ENCODE data around the gene ARMC7. TPM values are rescaled to one million over a fixed set of nuclear protein-coding genes. Genes with fewer than 3 reads are reported as not detected.
A peak's percentile ranks its signal among the peaks of the same experiment; 100 is the strongest.

The ARMC7 gene
- total RNA-seq, 1 donor from 2014 or later, result 12.0 TPM

DNA sequence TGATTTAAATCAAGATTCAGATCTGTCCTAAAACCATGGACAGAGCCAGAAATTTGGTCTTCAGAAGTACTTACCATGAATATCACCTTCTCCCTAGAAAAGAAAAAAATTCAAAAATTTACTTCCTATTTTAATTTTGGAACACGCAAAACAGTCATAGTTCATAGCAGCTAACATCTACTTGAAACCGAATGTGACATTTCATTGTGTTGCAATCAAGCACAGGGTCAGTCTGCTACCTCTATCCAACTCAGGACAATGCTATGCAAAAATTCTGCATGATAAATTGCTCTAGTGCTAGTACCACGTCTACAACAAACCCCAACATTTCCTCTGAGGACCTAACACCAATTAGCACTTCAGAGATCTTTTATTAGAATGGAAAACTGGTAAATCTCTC is 36.8 kb downstream of the ARMC7 start:
- Mint-ChIP-seq H3K4me3 (no peak overlapping the region), H3K9me3 (no peaks in the 10 kb centered on the region), H3K36me3 (peaks cover 30% of the 10 kb centered on the region), H3K27ac (no peak overlapping the region), H3K27me3 (ENCODE audit: low read depth) (no peaks in the 10 kb centered on the region), H3K4me1 (peaks cover 6% of the 10 kb centered on the region)
- no peak for DNase-seq (ENCODE audit: low spot score in 2 of 2, unreplicated experiment in 2 of 2)
- TF ChIP-seq, protein P1, sequence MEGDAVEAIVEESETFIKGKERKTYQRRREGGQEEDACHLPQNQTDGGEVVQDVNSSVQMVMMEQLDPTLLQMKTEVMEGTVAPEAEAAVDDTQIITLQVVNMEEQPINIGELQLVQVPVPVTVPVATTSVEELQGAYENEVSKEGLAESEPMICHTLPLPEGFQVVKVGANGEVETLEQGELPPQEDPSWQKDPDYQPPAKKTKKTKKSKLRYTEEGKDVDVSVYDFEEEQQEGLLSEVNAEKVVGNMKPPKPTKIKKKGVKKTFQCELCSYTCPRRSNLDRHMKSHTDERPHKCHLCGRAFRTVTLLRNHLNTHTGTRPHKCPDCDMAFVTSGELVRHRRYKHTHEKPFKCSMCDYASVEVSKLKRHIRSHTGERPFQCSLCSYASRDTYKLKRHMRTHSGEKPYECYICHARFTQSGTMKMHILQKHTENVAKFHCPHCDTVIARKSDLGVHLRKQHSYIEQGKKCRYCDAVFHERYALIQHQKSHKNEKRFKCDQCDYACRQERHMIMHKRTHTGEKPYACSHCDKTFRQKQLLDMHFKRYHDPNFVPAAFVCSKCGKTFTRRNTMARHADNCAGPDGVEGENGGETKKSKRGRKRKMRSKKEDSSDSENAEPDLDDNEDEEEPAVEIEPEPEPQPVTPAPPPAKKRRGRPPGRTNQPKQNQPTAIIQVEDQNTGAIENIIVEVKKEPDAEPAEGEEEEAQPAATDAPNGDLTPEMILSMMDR (IDR thresholded peaks at IDR 0.05; ENCODE audit: unreplicated experiment), result no peak

DNA sequence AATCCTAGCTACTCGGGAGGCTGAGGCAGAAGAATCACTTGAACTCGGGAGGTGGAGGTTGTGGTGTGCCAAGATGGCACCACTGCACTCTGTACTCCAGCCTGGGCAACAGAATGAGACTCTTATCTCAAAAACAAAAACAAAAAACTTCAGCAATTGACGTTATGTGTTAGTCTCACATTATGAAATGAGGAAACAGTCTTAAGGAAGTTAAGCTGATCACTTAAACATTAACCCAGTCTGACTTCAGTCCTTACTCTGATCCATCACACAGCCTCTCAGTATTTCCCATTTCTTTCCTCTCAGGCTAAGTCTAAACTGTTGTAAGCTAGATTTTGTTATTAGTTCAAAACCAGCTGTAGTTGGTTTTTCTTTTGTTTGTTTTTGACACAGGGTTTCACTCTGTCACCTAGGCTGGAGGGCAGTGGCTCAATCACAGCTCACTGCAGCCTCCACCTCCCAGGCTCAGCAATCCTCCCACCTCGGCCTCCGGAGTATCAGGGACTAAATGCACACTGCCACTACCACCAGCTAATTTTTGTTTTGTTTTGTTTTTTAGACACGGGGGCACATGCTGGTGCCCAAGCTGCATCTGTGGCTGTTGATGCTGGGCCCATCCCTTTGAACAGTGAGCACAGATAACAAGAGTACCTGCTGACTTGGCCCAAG is 38.2 kb downstream of the ARMC7 start:
- H3K36me3 Mint-ChIP-seq, result peaks cover 30% of the 10 kb centered on the region
- no peak overlapping the region for H3K27ac Mint-ChIP-seq
- H3K9me3 Mint-ChIP-seq, result no peaks in the 10 kb centered on the region
- no peak overlapping the region for H3K4me3 Mint-ChIP-seq
- peaks cover 20% of the 10 kb centered on the region for H3K4me1 Mint-ChIP-seq
- H3K27me3 Mint-ChIP-seq (ENCODE audit: low read depth), result no peaks in the 10 kb centered on the region
- DNase-seq (ENCODE audit: low spot score in 2 of 2, unreplicated experiment in 2 of 2), result no peak
- TF ChIP-seq, protein P1 (IDR thresholded peaks at IDR 0.05; ENCODE audit: unreplicated experiment), result no peak

DNA sequence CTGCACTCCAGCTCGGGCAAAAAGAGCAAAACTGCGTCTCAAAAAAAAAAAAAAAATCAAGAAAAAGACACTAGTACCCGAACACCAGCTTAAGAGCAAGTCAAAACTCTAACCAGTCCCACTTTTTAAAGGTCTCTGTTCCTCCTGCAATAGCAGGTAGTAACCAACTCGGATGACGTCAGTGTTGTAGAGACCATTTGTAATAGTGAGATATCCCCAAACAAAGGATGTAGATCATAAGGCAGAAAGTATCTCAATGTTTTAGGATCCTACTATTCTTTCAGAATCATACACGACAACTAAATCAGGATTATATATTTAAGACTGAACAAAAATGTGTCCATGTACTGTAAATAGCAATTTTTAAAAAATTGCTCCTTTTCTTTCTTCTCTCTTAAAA is 42.2 kb downstream of the ARMC7 start:
- peak overlapping the region; percentile 92 for H3K4me3 Mint-ChIP-seq
- H3K4me1 Mint-ChIP-seq, result peaks cover 28% of the 10 kb centered on the region
- no peaks in the 10 kb centered on the region for H3K9me3 Mint-ChIP-seq
- peak overlapping the region; percentile 95 for H3K27ac Mint-ChIP-seq
- DNase-seq (ENCODE audit: low spot score in 2 of 2, unreplicated experiment in 2 of 2), result no peak
- H3K27me3 Mint-ChIP-seq (ENCODE audit: low read depth), result no peaks in the 10 kb centered on the region
- H3K36me3 Mint-ChIP-seq, result peaks cover 15% of the 10 kb centered on the region
- TF ChIP-seq, protein P1 (IDR thresholded peaks at IDR 0.05; ENCODE audit: unreplicated experiment), result no peak

DNA sequence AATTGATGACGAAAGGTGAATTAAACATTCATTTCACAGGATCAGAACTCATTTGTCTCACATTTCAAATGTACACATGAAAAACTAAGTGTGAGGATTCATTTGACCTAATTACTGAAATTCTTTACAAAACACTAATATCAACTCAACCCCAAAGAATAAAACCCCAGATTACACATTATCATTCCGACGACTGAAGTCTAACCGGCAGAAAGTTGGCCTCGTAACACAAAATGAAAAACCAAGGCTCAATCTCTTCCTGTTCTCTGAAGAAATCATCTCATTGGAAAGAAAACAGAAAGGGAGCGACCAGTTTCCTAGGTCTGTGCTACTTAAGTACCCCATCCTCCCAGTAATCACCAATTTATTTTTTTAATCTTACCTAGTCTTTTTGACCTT is 42.8 kb downstream of the ARMC7 start:
- Mint-ChIP-seq H3K27me3 (ENCODE audit: low read depth) (no peaks in the 10 kb centered on the region), H3K4me1 (peaks cover 28% of the 10 kb centered on the region), H3K9me3 (no peaks in the 10 kb centered on the region), H3K27ac (peak overlapping the region; percentile 95), H3K36me3 (peaks cover 9% of the 10 kb centered on the region), H3K4me3 (peak overlapping the region; percentile 92)
- no peak for DNase-seq (ENCODE audit: low spot score in 2 of 2, unreplicated experiment in 2 of 2)
- TF ChIP-seq, protein P1 (IDR thresholded peaks at IDR 0.05; ENCODE audit: unreplicated experiment), result no peak

DNA sequence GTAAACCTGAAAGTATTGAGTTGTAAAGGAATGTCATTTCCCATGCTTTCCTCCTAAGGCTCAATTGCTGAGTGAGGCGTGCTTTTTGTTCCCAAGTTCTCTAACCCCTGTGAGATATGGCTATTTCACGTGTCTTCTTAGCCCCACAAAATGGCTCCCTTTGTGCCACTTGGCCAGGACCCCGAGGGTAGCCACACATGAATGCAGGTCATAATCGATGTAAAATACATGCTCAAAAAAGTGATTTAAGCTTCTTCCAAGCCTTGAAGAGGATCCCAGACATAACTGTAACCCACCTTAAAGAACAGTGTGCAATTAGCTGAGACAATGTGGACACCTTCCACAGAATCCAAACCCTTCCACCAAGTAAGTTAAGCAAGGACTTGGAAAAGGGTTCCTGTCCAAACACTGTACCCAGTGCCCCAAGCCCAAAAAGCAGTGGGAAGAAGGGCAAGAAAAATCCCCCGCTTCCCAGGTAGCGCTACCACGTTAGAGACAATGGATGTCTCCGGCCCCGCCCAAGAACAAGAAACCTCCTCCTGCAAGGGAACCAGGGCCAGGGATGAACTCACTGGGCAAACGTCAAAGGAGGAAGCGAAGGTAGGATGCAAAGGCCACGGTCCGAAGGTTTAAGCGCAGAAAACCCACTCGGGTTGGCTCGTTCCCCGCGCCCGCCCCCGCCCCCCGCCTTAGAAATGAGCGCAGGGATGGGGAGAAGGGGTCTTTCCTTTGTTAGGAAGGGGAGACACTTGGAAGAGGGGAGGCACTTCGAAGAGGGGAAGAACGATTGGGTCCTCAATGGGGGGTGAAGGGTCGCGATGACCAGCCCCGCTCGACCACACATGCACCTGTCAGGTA is 43.4 kb downstream of the ARMC7 start:
- peak in 1 of 2 experiments; percentile 45 for DNase-seq (ENCODE audit: low spot score in 2 of 2, unreplicated experiment in 2 of 2)

More for the DNA sequence above, 43.4 kb downstream of the ARMC7 start:
- peaks cover 5% of the 10 kb centered on the region for H3K36me3 Mint-ChIP-seq
- H3K4me3 Mint-ChIP-seq, result peak overlapping the region; percentile 92
- H3K9me3 Mint-ChIP-seq, result no peaks in the 10 kb centered on the region
- H3K4me1 Mint-ChIP-seq, result peaks cover 28% of the 10 kb centered on the region
- no peaks in the 10 kb centered on the region for H3K27me3 Mint-ChIP-seq (ENCODE audit: low read depth)
- TF ChIP-seq, protein P1 (IDR thresholded peaks at IDR 0.05; ENCODE audit: unreplicated experiment), result no peak
- H3K27ac Mint-ChIP-seq, result peak overlapping the region; percentile 95

Data from mesothelial cell of epicardium (in vitro differentiated cells).